ENCODE data around the gene NUCB2. TPM values are rescaled to one million over a fixed set of nuclear protein-coding genes. Genes with fewer than 3 reads are reported as not detected.

NUCB2 gene
- total and polyA plus RNA-seq, 2 of the 8 experiments (the other 6 are each of a cell fraction or from before 2014, with no cell fraction given), result 9.0 to 34.2 TPM

DNA sequence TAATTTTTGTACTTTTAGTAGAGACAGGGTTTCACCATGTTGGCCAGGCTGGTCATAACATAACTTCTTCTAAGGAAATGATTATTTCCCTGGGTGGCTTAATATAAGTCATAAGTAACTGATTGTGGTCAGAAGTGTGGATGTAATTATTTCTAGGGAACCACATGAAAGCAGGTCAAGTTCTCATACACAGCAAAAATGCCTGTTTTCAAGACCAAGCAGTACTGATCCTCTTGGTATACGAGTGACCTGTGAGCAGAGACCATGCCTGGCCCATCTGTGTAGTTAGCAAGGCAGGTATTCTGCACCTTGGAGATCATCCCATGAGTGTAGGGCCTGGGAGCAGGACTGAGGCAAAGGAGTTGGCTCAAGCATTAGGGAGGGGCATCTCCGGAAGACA is 32.5 kb upstream of the NUCB2 start (continued):
- TF ChIP-seq EZH2 (IDR thresholded peaks at IDR 0.05; ENCODE audit: low read depth, low read length, severe bottlenecking) (no peak), HDAC6 (IDR thresholded peaks at IDR 0.05; ENCODE audit: low read depth, low read length) (no peak)

Measured in H1 (cell line).